Gastrocnemius medialis (tissue), 4 donors: ENCODE results near the gene HBE1.

Experiments
- POLR2A ChIP-seq, 2 donors: fragments of 450-650 bp; IDR thresholded peaks; one replicate each; pipeline ENCODE4 v1.6.1; 2017; ENCODE audit warnings: antibody characterized with exemption in 2 of 2, mild to moderate bottlenecking in 2 of 2, moderate library complexity in 2 of 2
- TF ChIP-seq, protein P1 (sequence below), 5 experiments: fragments of 450-650 bp in 3 of 5; fragments of 200-600 bp in 2 of 5; sonication (generic) in 2 of 5; IDR thresholded peaks in 4 of 5; conservative IDR thresholded peaks in 1 of 5; 1 replicate in 4 of 5; 2 replicates in 1 of 5; pipeline ENCODE4 v1.5.1; 2016 to 2019; ENCODE audit warnings: antibody characterized with exemption in 5 of 5, mild to moderate bottlenecking in 3 of 5, moderate library complexity in 3 of 5

DNA sequence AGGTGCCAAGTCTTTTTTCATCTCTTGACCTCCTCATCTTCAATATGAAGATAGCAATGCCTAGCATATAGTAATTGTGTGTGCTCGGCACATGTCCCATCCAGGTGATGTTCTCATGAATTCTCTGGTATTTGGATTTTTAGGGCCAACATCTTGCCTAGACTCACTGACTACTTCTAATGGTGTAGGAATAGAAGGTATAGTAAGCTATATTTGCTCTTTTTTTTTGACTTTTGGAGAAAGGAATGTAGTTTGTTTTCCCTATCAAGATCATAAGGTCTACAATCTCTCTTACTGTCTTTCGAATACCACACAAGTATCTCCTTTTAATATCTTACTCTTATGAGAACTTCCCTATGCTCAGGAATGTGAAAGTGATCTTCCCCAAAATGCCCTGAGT is 38.6 kb downstream of the HBE1 start:
- TF ChIP-seq, protein P1, sequence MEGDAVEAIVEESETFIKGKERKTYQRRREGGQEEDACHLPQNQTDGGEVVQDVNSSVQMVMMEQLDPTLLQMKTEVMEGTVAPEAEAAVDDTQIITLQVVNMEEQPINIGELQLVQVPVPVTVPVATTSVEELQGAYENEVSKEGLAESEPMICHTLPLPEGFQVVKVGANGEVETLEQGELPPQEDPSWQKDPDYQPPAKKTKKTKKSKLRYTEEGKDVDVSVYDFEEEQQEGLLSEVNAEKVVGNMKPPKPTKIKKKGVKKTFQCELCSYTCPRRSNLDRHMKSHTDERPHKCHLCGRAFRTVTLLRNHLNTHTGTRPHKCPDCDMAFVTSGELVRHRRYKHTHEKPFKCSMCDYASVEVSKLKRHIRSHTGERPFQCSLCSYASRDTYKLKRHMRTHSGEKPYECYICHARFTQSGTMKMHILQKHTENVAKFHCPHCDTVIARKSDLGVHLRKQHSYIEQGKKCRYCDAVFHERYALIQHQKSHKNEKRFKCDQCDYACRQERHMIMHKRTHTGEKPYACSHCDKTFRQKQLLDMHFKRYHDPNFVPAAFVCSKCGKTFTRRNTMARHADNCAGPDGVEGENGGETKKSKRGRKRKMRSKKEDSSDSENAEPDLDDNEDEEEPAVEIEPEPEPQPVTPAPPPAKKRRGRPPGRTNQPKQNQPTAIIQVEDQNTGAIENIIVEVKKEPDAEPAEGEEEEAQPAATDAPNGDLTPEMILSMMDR (IDR thresholded peaks at IDR 0.05 in 4 of 5, conservative IDR thresholded peaks at IDR 0.05 in 1 of 5), result no peak
- TF ChIP-seq POLR2A (IDR thresholded peaks at IDR 0.05), result no peak
